ENCODE data around the gene APBA1.

The APBA1 gene

DNA sequence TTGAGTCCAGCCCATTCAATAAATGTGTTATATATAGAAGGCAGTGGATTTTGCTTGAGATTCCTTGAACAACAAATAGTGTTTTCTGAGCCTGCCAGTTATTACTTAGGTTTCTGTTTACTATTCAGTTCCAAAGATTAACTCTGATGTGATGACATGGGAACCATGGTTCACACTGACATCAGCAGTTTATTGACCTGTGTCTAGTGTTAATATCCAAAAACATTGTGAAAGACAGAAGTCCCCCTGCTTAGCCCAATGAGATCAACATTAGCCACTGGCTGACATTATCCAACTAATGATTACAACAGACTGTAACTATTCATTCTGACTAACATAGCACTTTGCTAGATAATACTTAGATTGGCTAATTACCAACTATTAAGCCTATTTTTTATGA lies 14.9 kb downstream of the APBA1 start:
- DNase-seq (ENCODE audit: low spot score) = no peak

GRCh38 chr9:69655065-69655464 lies 17.1 kb downstream of the APBA1 start:
- no peak for DNase-seq (ENCODE audit: low spot score)

- no peak for DNase-seq (ENCODE audit: low spot score)
Observed at GRCh38 chr9:69653261-69653660, 18.9 kb downstream of the APBA1 start.

DNA sequence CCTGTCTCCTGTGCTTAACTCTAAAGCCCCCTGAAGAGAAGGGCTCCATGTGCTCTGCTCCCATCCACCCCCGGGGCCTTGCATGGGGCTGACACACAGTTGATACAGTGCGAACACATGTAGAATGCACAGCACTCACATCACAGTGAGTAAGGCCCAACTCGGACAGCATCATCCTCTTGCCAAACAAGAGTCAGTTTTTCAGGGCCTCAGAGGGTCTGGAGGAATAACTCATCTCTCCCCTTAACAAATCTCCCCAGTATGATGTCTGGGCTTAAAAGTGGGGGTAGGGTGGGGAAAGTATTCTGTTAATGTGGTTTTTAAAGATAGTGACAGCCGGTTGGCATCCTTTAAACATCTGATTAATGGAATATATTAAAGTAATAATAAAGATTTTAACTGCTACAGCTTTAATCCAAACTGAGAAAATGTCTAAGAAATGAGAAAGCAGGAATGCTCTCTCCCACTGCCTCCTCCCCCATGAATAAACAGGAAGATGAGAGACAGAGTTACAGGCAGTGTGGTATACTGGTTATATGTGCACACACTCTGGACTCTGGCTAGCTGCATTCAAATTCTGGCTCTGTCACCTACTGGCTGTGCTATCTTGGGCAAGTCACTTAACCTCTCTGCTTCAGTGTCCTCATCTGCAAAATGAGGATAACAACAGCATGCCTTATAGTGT lies 22.5 kb downstream of the APBA1 start:
- DNase-seq (ENCODE audit: low spot score) = no peak

- DNase-seq (ENCODE audit: low spot score) = no peak
Observed at GRCh38 chr9:69647804-69648203, 24.4 kb downstream of the APBA1 start.

DNA sequence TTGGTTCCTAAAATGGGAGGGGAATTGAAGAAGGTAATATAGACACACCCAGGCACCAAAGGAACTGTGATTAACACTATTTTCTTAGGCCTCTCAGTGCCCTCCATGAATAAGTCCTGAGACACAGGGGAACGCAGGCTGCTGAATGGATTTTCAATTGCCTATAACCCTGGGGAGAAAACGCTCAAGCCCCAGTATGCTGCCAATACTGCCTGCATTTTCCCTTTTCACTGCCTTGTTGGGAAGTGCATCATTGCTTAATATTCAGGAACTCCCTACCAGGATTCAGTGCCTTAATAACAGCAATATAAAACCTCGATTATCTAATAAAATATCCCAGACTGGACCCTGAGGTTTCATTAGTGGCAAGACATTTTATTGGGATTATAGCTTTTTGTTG lies 25.4 kb downstream of the APBA1 start:
- no peak for DNase-seq (ENCODE audit: low spot score)

- DNase-seq (ENCODE audit: low spot score) = peak; percentile 78
Observed at GRCh38 chr9:69645488-69645887, 26.7 kb downstream of the APBA1 start.

GRCh38 chr9:69643098-69643497 lies 29.1 kb downstream of the APBA1 start:
- DNase-seq (ENCODE audit: low spot score) = no peak

DNA sequence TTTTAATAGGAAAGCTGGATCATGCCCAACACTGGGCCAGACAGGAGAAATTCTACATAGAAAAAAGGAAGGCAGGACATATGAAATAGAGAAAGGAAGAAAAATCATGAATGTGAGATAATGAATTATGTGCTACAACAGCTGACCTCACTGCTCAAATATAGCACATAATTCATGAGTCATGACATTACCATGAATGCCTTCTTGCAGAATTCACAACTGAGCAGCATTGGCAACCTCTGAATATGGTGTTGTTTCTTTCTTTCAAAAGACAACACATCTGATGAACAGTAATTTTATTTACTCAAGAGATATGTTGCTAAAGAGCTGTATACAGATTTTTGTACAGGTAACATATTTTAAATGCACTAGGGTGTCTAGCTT lies 34.4 kb downstream of the APBA1 start:
- DNase-seq (ENCODE audit: low spot score) = no peak

- DNase-seq (ENCODE audit: low spot score) = no peak
Observed at GRCh38 chr9:69637193-69637816, 34.9 kb downstream of the APBA1 start.

GRCh38 chr9:69633716-69634115 lies 38.5 kb downstream of the APBA1 start:
- no peak for DNase-seq (ENCODE audit: low spot score)

DNA sequence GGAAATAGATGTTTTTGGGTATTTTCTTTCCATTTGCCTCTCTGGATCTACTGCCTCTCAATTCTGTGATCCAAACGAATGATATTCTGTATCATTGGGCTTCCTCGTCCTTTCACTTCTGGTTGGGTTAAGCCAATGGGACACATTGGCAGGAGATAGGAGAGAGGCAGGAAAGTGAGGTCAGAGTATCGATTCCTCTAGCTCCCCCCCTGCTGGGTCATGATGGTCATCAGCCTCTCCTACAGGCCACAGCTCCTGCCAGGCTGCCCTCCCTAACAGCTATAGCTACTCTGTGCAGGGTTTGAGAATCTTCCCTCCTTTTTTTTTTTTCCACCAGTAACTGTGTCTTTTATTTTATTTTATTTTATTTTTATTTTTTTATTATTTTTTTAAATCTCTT lies 39.4 kb downstream of the APBA1 start:
- DNase-seq (ENCODE audit: low spot score) = no peak

- no peak for DNase-seq (ENCODE audit: low spot score)
Observed at GRCh38 chr9:69627281-69627680, 44.9 kb downstream of the APBA1 start.

DNA sequence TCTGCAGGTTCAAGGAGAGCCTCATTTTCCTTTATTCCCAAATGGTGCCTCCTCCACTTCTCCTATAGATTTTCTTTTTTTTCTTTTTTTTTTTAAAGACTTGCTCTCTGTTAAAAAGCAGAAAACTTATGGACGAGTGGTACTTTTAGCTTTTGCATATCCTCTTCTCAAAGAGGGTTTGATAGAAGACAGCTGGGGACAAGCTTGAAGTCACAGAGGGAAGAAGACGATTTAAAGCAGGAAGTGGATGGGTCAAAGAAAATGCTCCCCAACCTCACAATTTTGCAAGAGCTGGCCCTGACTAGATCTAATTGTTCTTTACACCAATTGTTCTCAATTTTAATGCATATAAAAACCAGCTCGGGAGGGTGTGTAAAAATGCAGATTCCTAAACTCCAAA lies 48.9 kb downstream of the APBA1 start:
- no peak for DNase-seq (ENCODE audit: low spot score)

DNA sequence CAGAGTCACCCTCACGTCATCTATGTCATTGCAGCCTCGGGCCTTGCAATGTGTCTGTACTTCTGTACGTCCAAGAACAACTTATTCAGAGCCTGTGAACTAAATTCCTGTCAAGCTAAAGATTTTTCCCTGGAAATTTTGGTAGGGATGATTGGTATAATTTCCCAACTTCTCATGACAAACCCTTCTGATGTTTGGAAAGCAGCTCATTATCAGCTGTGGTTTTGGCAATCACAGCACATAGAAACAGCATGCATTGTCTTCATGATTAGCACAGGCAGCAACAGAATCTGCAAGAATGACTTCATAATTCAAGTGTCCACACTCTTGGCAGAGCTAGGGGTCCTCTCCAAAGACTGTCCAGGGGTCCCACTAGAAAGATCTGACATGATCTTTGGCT lies 49.5 kb downstream of the APBA1 start:
- DNase-seq (ENCODE audit: low spot score) = peak; percentile 44

DNA sequence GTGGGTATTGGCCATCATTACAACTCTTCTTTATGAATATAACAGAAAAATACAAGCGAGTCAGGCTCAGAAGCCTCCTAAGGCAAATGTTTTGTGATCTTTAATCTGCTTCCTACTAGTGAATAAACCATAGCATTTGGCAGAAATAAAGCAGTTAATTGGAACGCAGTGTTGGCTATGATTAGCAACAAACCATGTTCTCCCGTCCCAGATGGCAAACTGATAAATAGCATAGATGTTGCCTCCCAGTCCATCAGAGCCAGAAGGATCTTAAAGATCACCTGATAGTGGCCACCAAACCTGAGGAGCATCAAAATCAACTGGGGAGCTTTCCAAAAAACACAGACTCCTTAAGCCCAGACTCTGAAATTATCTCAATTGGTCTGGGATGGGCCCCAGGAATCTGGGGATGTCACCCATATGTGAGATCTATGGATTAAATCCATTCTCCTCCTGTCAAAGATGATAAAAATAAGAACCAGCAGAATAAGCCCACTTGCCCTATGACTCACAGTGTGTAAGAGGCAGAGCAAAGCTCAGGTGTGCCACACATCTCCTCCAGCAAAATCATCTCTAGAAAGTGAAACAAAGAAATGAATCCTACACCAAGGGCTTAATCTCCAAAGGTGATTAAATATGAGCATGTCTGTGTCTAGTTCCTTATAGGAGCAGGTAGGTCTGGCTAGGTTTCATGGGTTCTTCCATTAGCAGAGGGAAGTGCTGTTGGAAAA lies 50.3 kb downstream of the APBA1 start:
- peak; percentile 54 for DNase-seq (ENCODE audit: low spot score)

GRCh38 chr9:69620731-69621130 lies 51.4 kb downstream of the APBA1 start:
- DNase-seq (ENCODE audit: low spot score) = no peak

DNA sequence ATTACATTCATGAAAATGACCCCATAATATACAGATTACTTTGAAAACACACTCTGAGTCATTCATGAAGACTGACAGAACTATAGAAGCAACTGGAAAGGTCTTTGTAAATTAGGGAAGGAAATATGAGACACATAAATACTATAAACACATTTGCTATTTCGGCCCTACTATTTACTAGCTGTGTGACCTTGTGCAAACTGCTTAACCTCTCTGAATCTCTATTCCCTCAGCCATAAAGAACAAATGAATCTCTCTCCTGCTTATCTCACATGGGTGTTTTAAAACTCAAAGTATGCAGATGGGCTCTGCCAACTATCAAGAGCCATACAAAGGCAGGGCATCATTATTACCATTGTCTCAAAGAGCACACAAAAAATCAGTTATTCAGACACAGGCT lies 52.9 kb downstream of the APBA1 start:
- no peak for DNase-seq (ENCODE audit: low spot score)

- no peak for DNase-seq (ENCODE audit: low spot score)
Observed at GRCh38 chr9:69617006-69617405, 55.2 kb downstream of the APBA1 start.

DNA sequence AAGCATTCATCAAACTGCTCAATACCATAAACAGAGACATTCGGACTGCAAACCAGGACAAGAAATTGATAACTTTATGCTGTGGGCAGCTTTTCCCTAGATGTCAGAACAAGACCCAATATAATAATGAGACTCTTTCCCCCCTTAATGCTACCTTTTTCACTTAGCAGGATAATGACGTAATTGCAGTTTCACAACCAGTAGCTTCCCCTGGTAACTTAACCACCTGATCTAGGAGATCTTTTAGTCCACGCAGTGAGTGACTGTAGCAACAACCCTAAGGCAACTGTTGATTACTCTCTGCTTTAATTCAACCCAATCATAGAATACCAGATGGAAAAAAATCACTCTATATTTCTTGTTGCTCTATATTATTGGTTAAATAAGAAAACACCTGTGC lies 56.3 kb downstream of the APBA1 start:
- no peak for DNase-seq (ENCODE audit: low spot score)

GRCh38 chr9:69611221-69611620 lies 61.0 kb downstream of the APBA1 start:
- DNase-seq (ENCODE audit: low spot score) = no peak

DNA sequence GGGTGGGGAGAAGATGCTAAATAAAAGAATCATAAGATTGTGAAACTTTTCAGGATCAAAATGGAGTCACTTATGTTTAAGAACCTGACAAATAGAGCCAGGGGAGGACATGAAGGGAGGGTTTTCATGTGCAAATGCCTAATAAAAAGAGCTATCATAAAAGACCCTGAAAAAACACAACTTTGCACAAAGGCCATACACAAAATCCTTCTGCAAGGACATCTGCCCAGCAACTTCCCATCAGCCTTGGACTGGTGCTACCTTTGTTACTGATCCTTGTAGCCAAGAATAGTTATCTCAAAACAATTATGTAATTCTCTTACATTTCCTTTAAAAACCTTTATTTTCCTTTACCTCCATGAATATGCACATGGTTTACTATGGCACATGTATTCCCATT lies 63.0 kb downstream of the APBA1 start:
- no peak for DNase-seq (ENCODE audit: low spot score)

DNA sequence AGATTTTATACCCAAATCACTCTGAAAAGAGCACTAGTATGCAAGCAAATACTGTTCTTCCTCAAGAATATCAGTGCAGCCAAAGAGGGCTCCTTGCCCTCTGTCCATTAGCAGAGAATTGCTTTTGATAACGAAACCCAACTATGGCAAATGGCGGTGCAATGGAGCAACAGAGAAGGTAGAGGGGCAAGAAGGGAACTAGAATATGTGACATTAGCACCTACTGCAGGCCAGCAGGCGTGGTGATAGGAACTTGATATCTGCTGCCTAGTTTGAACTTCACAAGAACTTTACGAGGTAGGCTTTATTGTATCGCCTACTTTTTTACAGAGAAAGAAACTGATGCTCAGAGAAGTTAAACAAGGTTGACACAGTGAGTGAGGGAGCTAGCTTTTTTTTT lies 66.1 kb downstream of the APBA1 start:
- no peak for DNase-seq (ENCODE audit: low spot score)

DNA sequence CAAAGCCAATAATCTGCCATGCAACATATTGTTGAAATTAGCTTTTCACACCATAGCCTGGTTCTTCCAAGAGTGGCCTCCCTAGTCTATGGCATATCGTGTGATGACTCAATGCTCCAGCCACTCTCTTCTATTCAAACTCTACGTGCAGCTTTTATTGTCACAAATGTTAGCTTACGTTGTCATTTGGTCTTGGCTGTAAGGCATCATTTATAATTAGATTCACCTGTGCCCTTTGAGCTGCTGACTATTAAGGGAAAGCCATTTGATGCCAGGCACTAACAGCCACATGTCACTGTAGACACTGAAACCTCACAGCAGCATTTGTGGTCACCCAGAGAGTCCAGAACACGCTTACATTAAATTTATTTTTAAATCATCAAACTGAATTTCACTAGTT lies 66.8 kb downstream of the APBA1 start:
- DNase-seq (ENCODE audit: low spot score) = no peak
